ENCODE data around the gene KRT83. TPM values are rescaled to one million over a fixed set of nuclear protein-coding genes. Genes with fewer than 3 reads are reported as not detected.

Gene KRT83
- total RNA-seq, 4 donors from 2014 or later = 0.22 to 0.46 (median 0.40) TPM; not detected in 1

GRCh38 chr12:52267699-52268098 is 53.5 kb downstream of the KRT83 start:
- no peaks in the 10 kb centered on the region for H3K4me1 ChIP-seq
- no peaks in the 10 kb centered on the region for H3K9me3 ChIP-seq
- H3K27me3 ChIP-seq = no peaks in the 10 kb centered on the region
- DNase-seq = no peak
- WGBS, 2 donors = 92 to 94% methylated on average over 3 of the region's 3 CpGs
- H3K27ac ChIP-seq = no peak overlapping the region
- no peaks in the 10 kb centered on the region for H3K36me3 ChIP-seq
- intact Hi-C loops (cut with DNase I) = no loop called here
- no peak overlapping the region for H3K4me3 ChIP-seq (replicated peaks in 1 of 3)
- no peak for TF ChIP-seq CTCF (IDR thresholded peaks at IDR 0.05)
- no peak for TF ChIP-seq POLR2A (IDR thresholded peaks at IDR 0.05)

GRCh38 chr12:52267266-52267665 is 53.9 kb downstream of the KRT83 start:
- 92 to 96% methylated on average over 2 to 3 of the region's 3 CpGs for WGBS, 2 donors
- Histone ChIP-seq H3K9me3 (no peaks in the 10 kb centered on the region), H3K4me3 (replicated peaks in 1 of 3) (no peak overlapping the region), H3K36me3 (no peaks in the 10 kb centered on the region), H3K27ac (no peak overlapping the region), H3K4me1 (no peaks in the 10 kb centered on the region), H3K27me3 (no peaks in the 10 kb centered on the region)
- DNase-seq = no peak
- TF ChIP-seq CTCF (IDR thresholded peaks at IDR 0.05) (no peak), POLR2A (IDR thresholded peaks at IDR 0.05) (no peak)
- intact Hi-C loops (cut with DNase I) = no loop called here

- Histone ChIP-seq H3K36me3 (no peaks in the 10 kb centered on the region), H3K27me3 (no peaks in the 10 kb centered on the region), H3K4me1 (no peaks in the 10 kb centered on the region), H3K4me3 (replicated peaks in 1 of 3) (no peak overlapping the region), H3K9me3 (no peaks in the 10 kb centered on the region), H3K27ac (no peak overlapping the region)
- no peak for TF ChIP-seq CTCF (IDR thresholded peaks at IDR 0.05)
- TF ChIP-seq POLR2A (IDR thresholded peaks at IDR 0.05) = no peak
- WGBS, 2 donors = 93 to 100% methylated on average over 2 of the region's 2 CpGs
- no peak for DNase-seq
- intact Hi-C loops (cut with DNase I) = no loop called here
Measured at GRCh38 chr12:52266514-52266913, 54.7 kb downstream of the KRT83 start.

- 79 to 90% methylated on average over 2 of the region's 2 CpGs for WGBS, 2 donors
- intact Hi-C loops (cut with DNase I) = no loop called here
- DNase-seq = no peak
- Histone ChIP-seq H3K4me3 (replicated peaks in 1 of 3) (no peak overlapping the region), H3K4me1 (no peaks in the 10 kb centered on the region), H3K27me3 (no peaks in the 10 kb centered on the region), H3K9me3 (no peaks in the 10 kb centered on the region), H3K36me3 (no peaks in the 10 kb centered on the region), H3K27ac (no peak overlapping the region)
- TF ChIP-seq CTCF (IDR thresholded peaks at IDR 0.05) (no peak), POLR2A (IDR thresholded peaks at IDR 0.05) (no peak)
Measured at GRCh38 chr12:52264435-52264825, 56.8 kb downstream of the KRT83 start.

Other genes starting within 250 kb of the KRT83 start
- under 1 TPM in 1 of 4 donors, not detected in 3; 0.67 TPM for gene SMIM41, start 241.7 kb downstream of the KRT83 start, total RNA-seq
- 1 to 10 TPM in 1 of 4 donors, under 1 TPM in 1, not detected in 2; 0.34 to 1.6 TPM for gene KRT80, start 129.4 kb downstream of the KRT83 start, total RNA-seq
- gene KRT7, start 88.2 kb downstream of the KRT83 start, total RNA-seq = 100 to 1,000 TPM; 333 to 826 (median 460) TPM
- gene KRT86, start 46.8 kb downstream of the KRT83 start, total RNA-seq = 1 to 10 TPM in 1 of 4 donors, under 1 TPM in 3; 0.13 to 1.1 (median 0.42) TPM
- gene KRT81, start 29.9 kb downstream of the KRT83 start, total RNA-seq = under 1 TPM in 2 of 4 donors, not detected in 2; 0.11 to 0.71 TPM
- not detected for gene KRT85, start 46.1 kb upstream of the KRT83 start, total RNA-seq
- gene KRT84, start 64.3 kb upstream of the KRT83 start, total RNA-seq = not detected
- gene KRT82, start 84.9 kb upstream of the KRT83 start, total RNA-seq = not detected
- gene KRT75, start 113.0 kb upstream of the KRT83 start, total RNA-seq = not detected
- gene KRT6B, start 130.7 kb upstream of the KRT83 start, total RNA-seq = not detected
- not detected for gene KRT6C, start 152.4 kb upstream of the KRT83 start, total RNA-seq
- under 1 TPM in 1 of 4 donors, not detected in 3; 0.27 TPM for gene KRT6A, start 171.9 kb upstream of the KRT83 start, total RNA-seq
- gene KRT5, start 199.0 kb upstream of the KRT83 start, total RNA-seq = 1 to 10 TPM in 1 of 4 donors, not detected in 3; 1.4 TPM
- gene KRT71, start 231.7 kb upstream of the KRT83 start, total RNA-seq = not detected

Measured in thyroid gland (tissue), 4 donors.